IgD-negative memory B cell (primary cell): ENCODE data around the gene C12orf43. TPM values are rescaled to one million over a fixed set of nuclear protein-coding genes. Genes with fewer than 3 reads are reported as not detected.
A peak's percentile ranks its signal among the peaks of the same experiment; 100 is the strongest.

Experiments
- H3K27ac Mint-ChIP-seq, 3 donors: one replicate each; pipeline ENCODE4 v1.8.0; 2020 to 2022; ENCODE audit warnings: mild to moderate bottlenecking in 3 of 3, mixed read lengths in 3 of 3, moderate library complexity in 1 of 3
- H3K27me3 Mint-ChIP-seq: one replicate; pipeline ENCODE4 v1.8.0; 2021; ENCODE audit warnings: mixed read lengths
- H3K36me3 Mint-ChIP-seq: one replicate; pipeline ENCODE4 v1.8.0; 2020; ENCODE audit warnings: mild to moderate bottlenecking, mixed read lengths
- H3K4me1 Mint-ChIP-seq, 3 donors: one replicate each; pipeline ENCODE4 v1.8.0; 2020 to 2022; ENCODE audit warnings: mixed read lengths in 3 of 3, mild to moderate bottlenecking in 1 of 3
- H3K4me3 Mint-ChIP-seq, 4 donors: one replicate each; pipeline ENCODE4 v1.8.0; 2020 to 2022; ENCODE audit warnings: mild to moderate bottlenecking in 4 of 4, mixed read lengths in 4 of 4, moderate library complexity in 3 of 4
- H3K9me3 Mint-ChIP-seq, 3 donors: one replicate each; pipeline ENCODE4 v1.8.0; 2020 to 2021; ENCODE audit warnings: mixed read lengths in 3 of 3, mild to moderate bottlenecking in 1 of 3
- polyA plus RNA-seq: library from polyadenylated mRNA; unstranded; fragments of 300-500 nt; fragmentation: Illumina TruSeq; gene quantifications from one replicate; pipeline ENCODE4 v1.2.3, GENCODE V29; 2021

C12orf43 gene
- polyA plus RNA-seq, 1 donor from 2014 or later: 23.3 TPM

- no peaks in the 10 kb centered on the region for H3K36me3 Mint-ChIP-seq
- H3K4me1 Mint-ChIP-seq: no peaks in the 10 kb centered on the region
- H3K4me3 Mint-ChIP-seq: no peak overlapping the region
- peaks cover 1% of the 10 kb centered on the region for H3K27me3 Mint-ChIP-seq
- peaks cover 0 to 2% (median 0%) of the 10 kb centered on the region in 3 donors for H3K9me3 Mint-ChIP-seq
- H3K27ac Mint-ChIP-seq: no peak overlapping the region
Measured at GRCh38 chr12:120980800-120981368, 35.4 kb downstream of the C12orf43 start.

- no peak overlapping the region for H3K27ac Mint-ChIP-seq
- H3K27me3 Mint-ChIP-seq: peaks cover 1% of the 10 kb centered on the region
- H3K4me1 Mint-ChIP-seq: no peaks in the 10 kb centered on the region
Measured at GRCh38 chr12:120979862-120980696, 36.2 kb downstream of the C12orf43 start.

GRCh38 chr12:120979220-120979861 lies 36.9 kb downstream of the C12orf43 start:
- H3K27me3 Mint-ChIP-seq: peaks cover 1% of the 10 kb centered on the region
- H3K36me3 Mint-ChIP-seq: no peaks in the 10 kb centered on the region
- H3K4me1 Mint-ChIP-seq: no peaks in the 10 kb centered on the region
- peaks cover 0 to 2% (median 0%) of the 10 kb centered on the region in 3 donors for H3K9me3 Mint-ChIP-seq
- H3K4me3 Mint-ChIP-seq: no peak overlapping the region
- no peak overlapping the region for H3K27ac Mint-ChIP-seq

More at GRCh38 chr12:120979862-120980696, 36.2 kb downstream of the C12orf43 start:
- Mint-ChIP-seq H3K4me3 (no peak overlapping the region), H3K36me3 (no peaks in the 10 kb centered on the region), H3K9me3 (peaks cover 0 to 2% (median 0%) of the 10 kb centered on the region in 3 donors)

- Mint-ChIP-seq H3K36me3 (no peaks in the 10 kb centered on the region), H3K4me1 (no peaks in the 10 kb centered on the region), H3K9me3 (peaks cover 0 to 2% (median 0%) of the 10 kb centered on the region in 3 donors), H3K27ac (no peak within 1 kb of the TSS), H3K4me3 (no peak within 1 kb of the TSS), H3K27me3 (peaks cover 1% of the 10 kb centered on the region)
Measured at GRCh38 chr12:120978296-120979219, 37.7 kb downstream of the C12orf43 start, which contains the start of gene HNF1A. Gene HNF1A, plus strand, starts transcription at chr12:120978543. Its CDS starts 226 bp downstream, at chr12:120978769.

- H3K27me3 Mint-ChIP-seq: peaks cover 1% of the 10 kb centered on the region
- no peak overlapping the region for H3K4me3 Mint-ChIP-seq
- no peaks in the 10 kb centered on the region for H3K36me3 Mint-ChIP-seq
- H3K4me1 Mint-ChIP-seq: no peaks in the 10 kb centered on the region
- peaks cover 0 to 2% (median 0%) of the 10 kb centered on the region in 3 donors for H3K9me3 Mint-ChIP-seq
- no peak overlapping the region for H3K27ac Mint-ChIP-seq
Measured at GRCh38 chr12:120977531-120978295, 38.6 kb downstream of the C12orf43 start.

- Mint-ChIP-seq H3K27me3 (peaks cover 1% of the 10 kb centered on the region), H3K4me3 (no peak overlapping the region), H3K4me1 (peaks cover 0 to 7% (median 0%) of the 10 kb centered on the region in 3 donors), H3K27ac (no peak overlapping the region), H3K9me3 (peaks cover 0 to 2% (median 0%) of the 10 kb centered on the region in 3 donors), H3K36me3 (no peaks in the 10 kb centered on the region)
Measured at GRCh38 chr12:120972870-120973543, 43.3 kb downstream of the C12orf43 start.

- H3K36me3 Mint-ChIP-seq: no peaks in the 10 kb centered on the region
- H3K4me3 Mint-ChIP-seq: no peak overlapping the region
- H3K9me3 Mint-ChIP-seq: no peaks in the 10 kb centered on the region
- H3K4me1 Mint-ChIP-seq: peaks cover 0 to 7% (median 6%) of the 10 kb centered on the region in 3 donors
- no peak overlapping the region for H3K27ac Mint-ChIP-seq
- H3K27me3 Mint-ChIP-seq: peaks cover 1% of the 10 kb centered on the region
Measured at GRCh38 chr12:120971299-120972180, 44.7 kb downstream of the C12orf43 start.

- Mint-ChIP-seq H3K4me3 (no peak overlapping the region), H3K27ac (no peak overlapping the region), H3K27me3 (peaks cover 1% of the 10 kb centered on the region), H3K9me3 (no peaks in the 10 kb centered on the region), H3K36me3 (no peaks in the 10 kb centered on the region), H3K4me1 (peaks cover 0 to 7% (median 6%) of the 10 kb centered on the region in 3 donors)
Measured at GRCh38 chr12:120970310-120970709, 46.0 kb downstream of the C12orf43 start.

GRCh38 chr12:120965534-120966091 lies 50.7 kb downstream of the C12orf43 start:
- H3K4me1 Mint-ChIP-seq: peaks cover 0 to 8% (median 3%) of the 10 kb centered on the region in 3 donors
- H3K36me3 Mint-ChIP-seq: no peaks in the 10 kb centered on the region
- no peaks in the 10 kb centered on the region for H3K9me3 Mint-ChIP-seq
- peaks cover 7% of the 10 kb centered on the region for H3K27me3 Mint-ChIP-seq
- no peak overlapping the region for H3K4me3 Mint-ChIP-seq
- no peak overlapping the region for H3K27ac Mint-ChIP-seq

GRCh38 chr12:120964298-120964697 lies 52.0 kb downstream of the C12orf43 start:
- H3K36me3 Mint-ChIP-seq: no peaks in the 10 kb centered on the region
- H3K9me3 Mint-ChIP-seq: no peaks in the 10 kb centered on the region
- H3K4me1 Mint-ChIP-seq: peaks cover 0 to 9% (median 9%) of the 10 kb centered on the region in 3 donors
- peaks cover 6% of the 10 kb centered on the region for H3K27me3 Mint-ChIP-seq
- H3K4me3 Mint-ChIP-seq: peak overlapping the region in 1 of 4 donors; percentile 43
- no peak overlapping the region for H3K27ac Mint-ChIP-seq

- Mint-ChIP-seq H3K36me3 (no peaks in the 10 kb centered on the region), H3K9me3 (no peaks in the 10 kb centered on the region), H3K27ac (no peak overlapping the region), H3K27me3 (peaks cover 8% of the 10 kb centered on the region), H3K4me1 (peaks cover 0 to 9% (median 9%) of the 10 kb centered on the region in 3 donors), H3K4me3 (no peak overlapping the region)
Measured at GRCh38 chr12:120962532-120963020, 53.7 kb downstream of the C12orf43 start.
